Liver (tissue), 9 donors: ENCODE data around the gene TUSC2. TPM values are rescaled to one million over a fixed set of nuclear protein-coding genes. Genes with fewer than 3 reads are reported as not detected.

Experiments
- DNase-seq: peaks from one replicate; pipeline ENCODE4 v3.0.0-alpha.2; 2017; ENCODE audit warnings: low spot score
- H3K27ac ChIP-seq, 2 donors: one replicate each; pipeline ENCODE4 v1.7.0; 2013; ENCODE audit warnings: inconsistent platforms in 2 of 2, low read length in 2 of 2, control low read depth in 1 of 2, low read depth in 1 of 2, mild to moderate bottlenecking in 1 of 2
- H3K27me3 ChIP-seq, 4 donors: one replicate each; pipeline versions ENCODE4 v1.6.1 to v1.7.0; 2013; ENCODE audit warnings: low read length in 3 of 4, inconsistent platforms in 1 of 4, mild to moderate bottlenecking in 1 of 4, moderate library complexity in 1 of 4; ENCODE audit not compliant: control insufficient read depth in 4 of 4, insufficient read depth in 4 of 4
- H3K36me3 ChIP-seq, 4 donors: one replicate each; pipeline versions ENCODE4 v1.6.1 to v1.7.0; 2013; ENCODE audit warnings: low read length in 3 of 4, mild to moderate bottlenecking in 3 of 4, low read depth in 1 of 4, moderate library complexity in 1 of 4; ENCODE audit not compliant: control insufficient read depth in 4 of 4, insufficient read depth in 3 of 4
- H3K4me1 ChIP-seq, 4 donors: one replicate each; pipeline versions ENCODE4 v1.6.1 to v1.7.0; 2013; ENCODE audit warnings: low read length in 3 of 4, mild to moderate bottlenecking in 3 of 4, moderate library complexity in 1 of 4; ENCODE audit not compliant: control insufficient read depth in 4 of 4, insufficient read depth in 4 of 4
- H3K4me3 ChIP-seq, 3 donors: one replicate each; pipeline versions ENCODE4 v1.6.1 to v1.7.0; 2013; ENCODE audit warnings: low read length in 3 of 3, control low read depth in 1 of 3, low read depth in 1 of 3, mild to moderate bottlenecking in 1 of 3
- H3K9ac ChIP-seq, 2 donors: one replicate each; pipeline ENCODE4 v1.7.0; 2013; ENCODE audit warnings: low read length in 2 of 2, mild to moderate bottlenecking in 2 of 2, moderate library complexity in 2 of 2, control low read depth in 1 of 2, low read depth in 1 of 2
- H3K9me3 ChIP-seq, 4 donors: one replicate each; pipeline versions ENCODE4 v1.6.1 to v1.7.0; 2013; ENCODE audit warnings: low read length in 3 of 4; ENCODE audit not compliant: control insufficient read depth in 4 of 4
- ATF3 ChIP-seq: IDR thresholded peaks from 2 replicates; pipeline ENCODE4 v1.6.1; 2016; ENCODE audit warnings: antibody characterized with exemption
- FOXA2 ChIP-seq: IDR thresholded peaks from 2 replicates; pipeline ENCODE4 v1.6.1; 2016; ENCODE audit warnings: antibody characterized with exemption
- GABPA ChIP-seq, 2 donors: IDR thresholded peaks in 1 of 2; conservative IDR thresholded peaks in 1 of 2; 2 replicates each; pipeline ENCODE4 v1.6.1; 2016; ENCODE audit warnings: antibody characterized with exemption in 2 of 2, mild to moderate bottlenecking in 1 of 2, moderate library complexity in 1 of 2
- NR2F2 ChIP-seq: IDR thresholded peaks from 2 replicates; pipeline ENCODE4 v1.6.1; 2016; ENCODE audit warnings: antibody characterized with exemption
- RAD21 ChIP-seq, 2 donors: IDR thresholded peaks; 2 replicates each; pipeline ENCODE4 v1.6.1; 2016; ENCODE audit warnings: antibody characterized with exemption in 2 of 2, mild to moderate bottlenecking in 2 of 2
- RXRA ChIP-seq, 2 donors: IDR thresholded peaks; 2 replicates each; pipeline ENCODE4 v1.6.1; 2017 to 2018; ENCODE audit warnings: antibody characterized with exemption in 2 of 2, mild to moderate bottlenecking in 1 of 2
- SP1 ChIP-seq: IDR thresholded peaks from 2 replicates; pipeline ENCODE4 v1.6.1; 2018; ENCODE audit warnings: antibody characterized with exemption, mild to moderate bottlenecking
- TAF1 ChIP-seq: conservative IDR thresholded peaks from 2 replicates; pipeline ENCODE4 v1.6.1; 2016; ENCODE audit warnings: antibody characterized with exemption, mild to moderate bottlenecking
- YY1 ChIP-seq: IDR thresholded peaks from 2 replicates; pipeline ENCODE4 v1.6.1; 2016; ENCODE audit warnings: antibody characterized with exemption, mild to moderate bottlenecking
- WGBS: extraction: QIAGEN DNeasy Blood & Tissue Kit; methylation state at CpG from one replicate; pipeline ENCODE4 v1.1.7; 2013; 5-methylcytosine and 5-hydroxymethylcytosine counted together
- polyA plus RNA-seq, 2 donors: library from polyadenylated mRNA; stranded (reverse) in 1 of 2; unstranded in 1 of 2; fragments of 200-250 nt in 1 of 2; fragments of >200 nt in 1 of 2; fragmentation: Nextera tagmentation in 1 of 2; extraction: Ambion mirVana in 1 of 2; gene quantifications; one replicate each; pipeline versions ENCODE4 v1.2.1 to v1.2.3, GENCODE V29; 2013 to 2015
- total RNA-seq, 2 donors: library from RNA; depleted of rRNA; stranded (reverse); fragments of >200 nt; gene quantifications; one replicate each; pipeline ENCODE4 v1.2.3, GENCODE V29; 2014
- TF ChIP-seq, protein P1 (sequence below): IDR thresholded peaks from 2 replicates; pipeline ENCODE4 v1.6.1; 2016; ENCODE audit warnings: antibody characterized with exemption, mild to moderate bottlenecking
- TF ChIP-seq, protein P2 (sequence below): fragments of 150-350 bp; IDR thresholded peaks from 2 replicates; pipeline ENCODE4 v1.5.1; 2017; ENCODE audit warnings: improper control_type of control experiment, low read depth, low read length; ENCODE audit not compliant: missing input control
- donor health status: healthy.
- donor health status: healthy.
- donor health status: healthy.
- donor health status: healthy.
- donor health status: healthy.

Gene TUSC2
- total and polyA plus RNA-seq, 4 donors = 12.7 to 37.7 (median 21.7) TPM

DNA sequence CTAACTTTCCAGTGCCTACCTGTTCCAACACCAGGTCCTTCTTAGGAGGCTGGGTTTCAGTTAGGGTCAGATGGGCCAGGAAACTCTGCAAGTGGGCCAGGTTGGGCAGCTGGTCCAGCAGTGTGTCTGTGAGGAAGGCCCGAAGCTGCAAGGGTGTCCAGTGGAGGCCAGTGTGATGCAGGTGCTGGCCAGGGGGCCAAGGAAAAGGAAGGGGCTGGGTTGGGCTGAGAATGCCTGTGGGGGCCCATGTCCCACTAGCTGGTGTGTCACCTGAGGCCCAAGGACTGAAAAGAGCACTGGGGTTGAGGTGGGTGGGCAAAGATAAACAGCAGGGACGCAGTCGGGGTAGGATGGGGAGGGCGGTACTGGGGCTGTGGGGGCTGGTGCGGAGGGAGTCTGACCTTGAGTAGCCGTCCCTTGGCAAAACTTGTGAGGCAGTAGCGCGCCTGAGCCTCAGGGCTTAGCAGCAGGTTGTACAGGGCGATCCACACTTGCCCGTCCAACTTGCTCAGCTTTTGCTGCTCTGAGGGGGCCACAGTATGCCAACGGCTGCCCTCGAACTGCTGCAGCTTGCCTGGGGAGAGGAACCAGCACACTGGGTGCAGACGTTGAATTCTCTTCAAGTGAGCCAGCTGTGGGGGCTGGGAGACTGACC lies 14.1 kb upstream of the TUSC2 start:
- 94% methylated on average over 13 of the region's 13 CpGs for whole genome bisulfite sequencing
- Histone ChIP-seq H3K27ac (no peak overlapping the region), H3K4me3 (no peak overlapping the region), H3K4me1 (peaks cover 5 to 25% (median 12%) of the 10 kb centered on the region in 4 donors), H3K36me3 (no peaks in the 10 kb centered on the region), H3K9me3 (no peaks in the 10 kb centered on the region), H3K9ac (no peak overlapping the region), H3K27me3 (no peaks in the 10 kb centered on the region)
- no peak for DNase-seq
- TF ChIP-seq, protein P1, sequence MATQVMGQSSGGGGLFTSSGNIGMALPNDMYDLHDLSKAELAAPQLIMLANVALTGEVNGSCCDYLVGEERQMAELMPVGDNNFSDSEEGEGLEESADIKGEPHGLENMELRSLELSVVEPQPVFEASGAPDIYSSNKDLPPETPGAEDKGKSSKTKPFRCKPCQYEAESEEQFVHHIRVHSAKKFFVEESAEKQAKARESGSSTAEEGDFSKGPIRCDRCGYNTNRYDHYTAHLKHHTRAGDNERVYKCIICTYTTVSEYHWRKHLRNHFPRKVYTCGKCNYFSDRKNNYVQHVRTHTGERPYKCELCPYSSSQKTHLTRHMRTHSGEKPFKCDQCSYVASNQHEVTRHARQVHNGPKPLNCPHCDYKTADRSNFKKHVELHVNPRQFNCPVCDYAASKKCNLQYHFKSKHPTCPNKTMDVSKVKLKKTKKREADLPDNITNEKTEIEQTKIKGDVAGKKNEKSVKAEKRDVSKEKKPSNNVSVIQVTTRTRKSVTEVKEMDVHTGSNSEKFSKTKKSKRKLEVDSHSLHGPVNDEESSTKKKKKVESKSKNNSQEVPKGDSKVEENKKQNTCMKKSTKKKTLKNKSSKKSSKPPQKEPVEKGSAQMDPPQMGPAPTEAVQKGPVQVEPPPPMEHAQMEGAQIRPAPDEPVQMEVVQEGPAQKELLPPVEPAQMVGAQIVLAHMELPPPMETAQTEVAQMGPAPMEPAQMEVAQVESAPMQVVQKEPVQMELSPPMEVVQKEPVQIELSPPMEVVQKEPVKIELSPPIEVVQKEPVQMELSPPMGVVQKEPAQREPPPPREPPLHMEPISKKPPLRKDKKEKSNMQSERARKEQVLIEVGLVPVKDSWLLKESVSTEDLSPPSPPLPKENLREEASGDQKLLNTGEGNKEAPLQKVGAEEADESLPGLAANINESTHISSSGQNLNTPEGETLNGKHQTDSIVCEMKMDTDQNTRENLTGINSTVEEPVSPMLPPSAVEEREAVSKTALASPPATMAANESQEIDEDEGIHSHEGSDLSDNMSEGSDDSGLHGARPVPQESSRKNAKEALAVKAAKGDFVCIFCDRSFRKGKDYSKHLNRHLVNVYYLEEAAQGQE = no peak
- TF ChIP-seq RXRA (IDR thresholded peaks at IDR 0.05) (no peak), SP1 (no peak)

GRCh38 chr3:50341537-50341936 lies 13.5 kb upstream of the TUSC2 start:
- peaks cover 6 to 26% (median 13%) of the 10 kb centered on the region in 4 donors for H3K4me1 ChIP-seq
- no peaks in the 10 kb centered on the region for H3K9me3 ChIP-seq
- no peak for TF ChIP-seq RXRA (IDR thresholded peaks at IDR 0.05)
- TF ChIP-seq GABPA (IDR thresholded peaks at IDR 0.05 in 1 of 2, conservative IDR thresholded peaks at IDR 0.05 in 1 of 2) = no peak
- TF ChIP-seq FOXA2 = no peak
- TF ChIP-seq TAF1 = no peak
- TF ChIP-seq ATF3 = no peak
- no peak for TF ChIP-seq RAD21 (IDR thresholded peaks at IDR 0.05)
- no peak for TF ChIP-seq NR2F2
- no peak for TF ChIP-seq YY1
- TF ChIP-seq, protein P2, sequence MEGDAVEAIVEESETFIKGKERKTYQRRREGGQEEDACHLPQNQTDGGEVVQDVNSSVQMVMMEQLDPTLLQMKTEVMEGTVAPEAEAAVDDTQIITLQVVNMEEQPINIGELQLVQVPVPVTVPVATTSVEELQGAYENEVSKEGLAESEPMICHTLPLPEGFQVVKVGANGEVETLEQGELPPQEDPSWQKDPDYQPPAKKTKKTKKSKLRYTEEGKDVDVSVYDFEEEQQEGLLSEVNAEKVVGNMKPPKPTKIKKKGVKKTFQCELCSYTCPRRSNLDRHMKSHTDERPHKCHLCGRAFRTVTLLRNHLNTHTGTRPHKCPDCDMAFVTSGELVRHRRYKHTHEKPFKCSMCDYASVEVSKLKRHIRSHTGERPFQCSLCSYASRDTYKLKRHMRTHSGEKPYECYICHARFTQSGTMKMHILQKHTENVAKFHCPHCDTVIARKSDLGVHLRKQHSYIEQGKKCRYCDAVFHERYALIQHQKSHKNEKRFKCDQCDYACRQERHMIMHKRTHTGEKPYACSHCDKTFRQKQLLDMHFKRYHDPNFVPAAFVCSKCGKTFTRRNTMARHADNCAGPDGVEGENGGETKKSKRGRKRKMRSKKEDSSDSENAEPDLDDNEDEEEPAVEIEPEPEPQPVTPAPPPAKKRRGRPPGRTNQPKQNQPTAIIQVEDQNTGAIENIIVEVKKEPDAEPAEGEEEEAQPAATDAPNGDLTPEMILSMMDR = no peak
- H3K9ac ChIP-seq = no peak overlapping the region
- 96% methylated on average over 9 of the region's 9 CpGs for WGBS
- no peaks in the 10 kb centered on the region for H3K27me3 ChIP-seq
- DNase-seq = no peak
- H3K36me3 ChIP-seq = no peaks in the 10 kb centered on the region
- H3K27ac ChIP-seq = peak overlapping the region in 1 of 2 donors; percentile 21
- H3K4me3 ChIP-seq = no peak overlapping the region
